NCI-H82 (cell line): ENCODE measurements around the gene YIPF3.
A peak's percentile ranks its signal among the peaks of the same experiment; 100 is the strongest.
"Not testable (repeated sequence)": the region's sequence is repeated elsewhere in the genome, so short reads cannot be mapped to it uniquely, and the experiment has no call there.

ENCODE experiments used
- DNase-seq: peaks from one replicate; lab custom pipeline; 2025; lab: John Stamatoyannopoulos, UW

Gene YIPF3

GRCh38 chr6:43516697-43517504 lies at the start of gene YIPF3, which contains the start of gene POLR1C:
YIPF3 (minus strand) TSS chr6:43516926; CDS start chr6:43516807, 119 bp downstream.
POLR1C (plus strand) TSS chr6:43517089; CDS start chr6:43517110, 21 bp downstream.
- peak; percentile 100 for DNase-seq

GRCh38 chr6:43559328-43559727 lies 42.6 kb upstream of the YIPF3 start:
- DNase-seq = no peak

GRCh38 chr6:43557620-43558019 lies 40.9 kb upstream of the YIPF3 start:
- not testable (repeated sequence) for DNase-seq

- DNase-seq = no peak
These were observed 30.5 kb upstream of the YIPF3 start for GRCh38 chr6:43547222-43547621.

GRCh38 chr6:43544461-43544860 lies 27.7 kb upstream of the YIPF3 start:
- DNase-seq = no peak

- DNase-seq = no peak
These were observed 25.2 kb upstream of the YIPF3 start for GRCh38 chr6:43541774-43542471.

- no peak for DNase-seq
These were observed 23.8 kb upstream of the YIPF3 start for GRCh38 chr6:43540507-43540906.

- not testable (repeated sequence) for DNase-seq
These were observed 22.7 kb upstream of the YIPF3 start for GRCh38 chr6:43539409-43539808.

- not testable (repeated sequence) for DNase-seq
These were observed 22.3 kb upstream of the YIPF3 start for GRCh38 chr6:43538986-43539385.

- no peak for DNase-seq
These were observed 15.5 kb upstream of the YIPF3 start for GRCh38 chr6:43532201-43532600.

GRCh38 chr6:43524483-43524961 lies 7.8 kb upstream of the YIPF3 start:
- DNase-seq = no peak

- DNase-seq = no peak
These were observed 6.6 kb upstream of the YIPF3 start for GRCh38 chr6:43523284-43523683.

- no peak for DNase-seq
These were observed 6.0 kb upstream of the YIPF3 start for GRCh38 chr6:43522547-43523261.

GRCh38 chr6:43521836-43522235 lies 5.1 kb upstream of the YIPF3 start:
- no peak for DNase-seq

GRCh38 chr6:43520097-43520496 lies 3.4 kb upstream of the YIPF3 start:
- DNase-seq = no peak

- DNase-seq = peak; percentile 58
These were observed 1.0 kb upstream of the YIPF3 start for GRCh38 chr6:43517505-43518357.

- peak; percentile 54 for DNase-seq
These were observed 394 bp downstream of the YIPF3 start for GRCh38 chr6:43516367-43516696.

- no peak for DNase-seq
These were observed 918 bp downstream of the YIPF3 start for GRCh38 chr6:43515808-43516207.

- no peak for DNase-seq
These were observed 4.8 kb downstream of the YIPF3 start for GRCh38 chr6:43511824-43512415.

GRCh38 chr6:43510827-43511163 lies 5.9 kb downstream of the YIPF3 start:
- no peak for DNase-seq
